GM18499 (cell line): ENCODE data around the gene OPTN.
"Not testable (repeated sequence)": the region's sequence is repeated elsewhere in the genome, so short reads cannot be mapped to it uniquely, and the experiment has no call there.

Experiments
- ATAC-seq: cut with Tn5 transposase; IDR thresholded peaks from one replicate; pipeline ENCODE4 v1.9.1; 2021; ENCODE audit warnings: moderate number of reproducible peaks; ENCODE audit not compliant: insufficient read depth, unreplicated experiment

The OPTN gene

GRCh38 chr10:13087986-13088618, 11.9 kb upstream of the OPTN start:
- no peak for ATAC-seq

- no peak for ATAC-seq
Measured at GRCh38 chr10:13089345-13089744, 10.6 kb upstream of the OPTN start.

GRCh38 chr10:13090289-13090688, 9.7 kb upstream of the OPTN start:
- no peak for ATAC-seq

- no peak for ATAC-seq
Measured at GRCh38 chr10:13091801-13092200, 8.2 kb upstream of the OPTN start.

GRCh38 chr10:13092291-13093102, 7.5 kb upstream of the OPTN start:
- no peak for ATAC-seq

GRCh38 chr10:13094082-13094481, 5.9 kb upstream of the OPTN start:
- ATAC-seq = not testable (repeated sequence)

- no peak for ATAC-seq
Measured at GRCh38 chr10:13095094-13095493, 4.9 kb upstream of the OPTN start.

- no peak for ATAC-seq
Measured at GRCh38 chr10:13095929-13096328, 4.0 kb upstream of the OPTN start.

- peak; percentile 28 for ATAC-seq
Measured at GRCh38 chr10:13099144-13099665, 758 bp upstream of the OPTN start.

GRCh38 chr10:13100349-13101294, 659 bp downstream of the OPTN start:
- peak; percentile 4 for ATAC-seq

GRCh38 chr10:13102002-13102794, 2.2 kb downstream of the OPTN start:
- no peak for ATAC-seq

GRCh38 chr10:13103554-13103953, 3.6 kb downstream of the OPTN start:
- no peak for ATAC-seq

- no peak for ATAC-seq
Measured at GRCh38 chr10:13104697-13105096, 4.7 kb downstream of the OPTN start.

GRCh38 chr10:13105184-13105583, 5.2 kb downstream of the OPTN start:
- no peak for ATAC-seq

- no peak for ATAC-seq
Measured at GRCh38 chr10:13106387-13107045, 6.6 kb downstream of the OPTN start.

GRCh38 chr10:13110908-13111307, 10.9 kb downstream of the OPTN start:
- ATAC-seq = no peak

- ATAC-seq = no peak
Measured at GRCh38 chr10:13113544-13113943, 13.6 kb downstream of the OPTN start.

GRCh38 chr10:13115832-13116803, 16.2 kb downstream of the OPTN start:
- ATAC-seq = no peak
